8988T (cell line): ENCODE measurements around the gene LHFPL4.
"Not testable (repeated sequence)": the region's sequence is repeated elsewhere in the genome, so short reads cannot be mapped to it uniquely, and the experiment has no call there.

Experiments
- DNase-seq: peaks from one replicate; pipeline ENCODE4 v3.0.0; 2011

LHFPL4 gene

GRCh38 chr3:9534429-9534828 lies 19.2 kb downstream of the LHFPL4 start:
- no peak for DNase-seq

- no peak for DNase-seq
Measured at GRCh38 chr3:9525078-9525477, 28.5 kb downstream of the LHFPL4 start.

GRCh38 chr3:9514956-9515355 lies 38.7 kb downstream of the LHFPL4 start:
- DNase-seq = no peak

GRCh38 chr3:9514306-9514705 lies 39.3 kb downstream of the LHFPL4 start:
- DNase-seq = no peak

GRCh38 chr3:9512456-9513045 lies 41.1 kb downstream of the LHFPL4 start:
- DNase-seq = no peak

- DNase-seq = no peak
Measured at GRCh38 chr3:9508781-9509180, 44.8 kb downstream of the LHFPL4 start.

GRCh38 chr3:9507586-9508578 lies 45.7 kb downstream of the LHFPL4 start:
- no peak for DNase-seq

GRCh38 chr3:9503283-9503682 lies 50.3 kb downstream of the LHFPL4 start:
- peak; percentile 70 for DNase-seq

- DNase-seq = no peak
Measured at GRCh38 chr3:9501226-9501625, 52.4 kb downstream of the LHFPL4 start.

GRCh38 chr3:9500108-9501050 lies 53.2 kb downstream of the LHFPL4 start:
- peak; percentile 97 for DNase-seq

GRCh38 chr3:9499455-9500107 lies 54.0 kb downstream of the LHFPL4 start:
- DNase-seq = no peak

GRCh38 chr3:9498781-9499180 lies 54.8 kb downstream of the LHFPL4 start:
- no peak for DNase-seq

- DNase-seq = no peak
Measured at GRCh38 chr3:9497821-9498565, 55.6 kb downstream of the LHFPL4 start.

GRCh38 chr3:9496893-9497292 lies 56.7 kb downstream of the LHFPL4 start:
- no peak for DNase-seq

- not testable (repeated sequence) for DNase-seq
Measured at GRCh38 chr3:9494036-9494435, 59.6 kb downstream of the LHFPL4 start.

GRCh38 chr3:9491506-9491905 lies 62.1 kb downstream of the LHFPL4 start:
- no peak for DNase-seq

GRCh38 chr3:9485248-9485647 lies 68.4 kb downstream of the LHFPL4 start:
- no peak for DNase-seq

GRCh38 chr3:9480265-9480664 lies 73.4 kb downstream of the LHFPL4 start:
- DNase-seq = no peak

GRCh38 chr3:9476935-9477334 lies 76.7 kb downstream of the LHFPL4 start:
- DNase-seq = no peak

- no peak for DNase-seq
Measured at GRCh38 chr3:9474482-9474881, 79.1 kb downstream of the LHFPL4 start.

GRCh38 chr3:9473496-9474065 lies 80.0 kb downstream of the LHFPL4 start:
- DNase-seq = no peak
